Mesodermal cell (in vitro differentiated cells): ENCODE data around the gene SGK1.
A peak's percentile ranks its signal among the peaks of the same experiment; 100 is the strongest.
"Not testable (repeated sequence)": the region's sequence is repeated elsewhere in the genome, so short reads cannot be mapped to it uniquely, and the experiment has no call there.

Experiments used
- H3K27ac ChIP-seq: 2 replicates; pipeline ENCODE4 v1.7.0; 2013; ENCODE audit warnings: mild to moderate bottlenecking, low read depth, low read length, moderate library complexity; ENCODE audit not compliant: severe bottlenecking
- H3K36me3 ChIP-seq: 2 replicates; pipeline ENCODE4 v1.7.1; 2013; ENCODE audit warnings: mild to moderate bottlenecking, low read length, moderate library complexity; ENCODE audit not compliant: control insufficient read depth, insufficient read depth
- H3K4me1 ChIP-seq: one replicate; pipeline ENCODE4 v1.7.1; 2013; ENCODE audit warnings: mild to moderate bottlenecking, low read length; ENCODE audit not compliant: insufficient read depth, control insufficient read depth, poor library complexity, severe bottlenecking
- H3K4me3 ChIP-seq: 2 replicates; pipeline ENCODE4 v1.7.0; 2013; ENCODE audit warnings: low read length, control low read depth, mild to moderate bottlenecking; ENCODE audit not compliant: insufficient read depth, poor library complexity, severe bottlenecking; ENCODE audit errors: extremely low read depth
- H3K9me3 ChIP-seq: 2 replicates; pipeline ENCODE4 v1.7.1; 2013; ENCODE audit warnings: mild to moderate bottlenecking, low read length, moderate library complexity; ENCODE audit not compliant: control insufficient read depth
- WGBS, 2 experiments: methylation state at CpG; one replicate each; pipeline ENCODE4 v1.1.5; 2013; ENCODE audit warnings: missing lambda C conversion rate in 2 of 2; ENCODE audit not compliant: insufficient coverage in 2 of 2; 5-methylcytosine and 5-hydroxymethylcytosine counted together

The SGK1 gene

DNA sequence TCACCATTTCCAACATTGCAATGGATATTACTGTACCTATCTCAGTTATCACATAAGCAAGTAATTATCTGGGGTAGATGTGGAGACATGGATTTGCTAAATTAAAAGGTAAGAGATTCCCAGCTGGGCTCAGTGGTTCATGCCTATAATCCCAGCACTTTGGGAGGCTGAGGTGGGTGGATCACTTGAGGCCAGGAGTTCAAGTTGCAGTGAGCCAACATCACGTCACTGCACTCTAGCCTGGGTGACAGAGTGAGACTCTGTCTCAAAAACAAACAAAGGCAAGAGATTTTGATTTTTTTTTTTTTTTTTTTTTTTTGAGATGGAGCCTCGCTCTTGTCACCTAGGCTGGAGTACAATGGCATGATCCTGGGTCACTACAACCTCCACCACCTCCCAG, 62.6 kb downstream of the SGK1 start:
- H3K4me1 ChIP-seq, H3K4me3 ChIP-seq, H3K36me3 ChIP-seq, H3K9me3 ChIP-seq, H3K27ac ChIP-seq: not testable (repeated sequence)
- WGBS, 2 experiments, result no CpG with 5 or more reads among the region's 2 CpGs

DNA sequence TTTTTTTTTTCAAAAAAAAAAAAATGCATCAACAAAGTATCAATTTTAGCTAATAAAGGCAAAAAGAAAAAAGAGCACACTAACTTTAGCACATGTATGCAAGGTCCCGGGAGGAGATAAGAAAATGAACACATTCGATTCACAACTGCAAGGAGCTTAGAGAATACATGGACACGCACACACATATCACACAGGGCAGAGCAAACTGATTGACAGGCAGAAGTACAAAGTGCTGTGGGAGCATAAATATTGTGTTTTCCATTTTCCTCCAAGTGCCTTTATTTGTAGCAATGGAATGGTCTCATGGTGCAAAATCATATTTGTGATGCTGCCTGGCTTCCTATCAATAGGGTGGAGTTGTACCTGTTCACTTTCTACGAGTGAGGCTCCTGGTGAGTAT, 63.8 kb downstream of the SGK1 start:
- 95% methylated on average over 4 of the region's 4 CpGs; no CpG with 5 or more reads in 1 of the 2 experiments for WGBS, 2 experiments

DNA sequence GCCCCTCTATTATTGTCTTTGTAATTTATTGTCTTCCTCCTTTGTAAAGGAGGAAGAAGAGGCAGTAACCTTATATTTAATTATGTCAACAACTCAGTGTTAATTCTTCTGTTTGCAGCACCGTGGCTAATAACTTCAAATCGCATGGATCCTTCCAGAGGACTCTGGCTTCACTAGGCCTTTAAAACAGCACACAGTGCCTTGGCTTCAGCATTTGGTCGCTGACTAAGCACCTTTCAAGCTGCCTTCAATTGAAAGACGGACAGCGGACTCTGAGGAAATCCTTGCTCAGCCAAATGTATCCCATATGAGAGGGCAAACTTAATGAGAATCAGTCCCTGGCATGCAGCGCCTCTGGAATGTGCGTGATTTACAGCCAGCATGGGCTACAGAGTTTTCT, 64.2 kb downstream of the SGK1 start:
- Histone ChIP-seq H3K27ac (peak overlapping the region; percentile 29), H3K9me3 (no peaks in the 10 kb centered on the region), H3K36me3 (no peaks in the 10 kb centered on the region), H3K4me1 (no peaks in the 10 kb centered on the region), H3K4me3 (no peak overlapping the region)
- 70 to 85% methylated on average over 5 to 7 of the region's 7 CpGs for WGBS, 2 experiments

More for the DNA sequence above, 63.8 kb downstream of the SGK1 start:
- H3K36me3 ChIP-seq, result no peaks in the 10 kb centered on the region
- H3K4me3 ChIP-seq, result no peak overlapping the region
- no peak overlapping the region for H3K27ac ChIP-seq
- H3K9me3 ChIP-seq, result no peaks in the 10 kb centered on the region
- no peaks in the 10 kb centered on the region for H3K4me1 ChIP-seq

DNA sequence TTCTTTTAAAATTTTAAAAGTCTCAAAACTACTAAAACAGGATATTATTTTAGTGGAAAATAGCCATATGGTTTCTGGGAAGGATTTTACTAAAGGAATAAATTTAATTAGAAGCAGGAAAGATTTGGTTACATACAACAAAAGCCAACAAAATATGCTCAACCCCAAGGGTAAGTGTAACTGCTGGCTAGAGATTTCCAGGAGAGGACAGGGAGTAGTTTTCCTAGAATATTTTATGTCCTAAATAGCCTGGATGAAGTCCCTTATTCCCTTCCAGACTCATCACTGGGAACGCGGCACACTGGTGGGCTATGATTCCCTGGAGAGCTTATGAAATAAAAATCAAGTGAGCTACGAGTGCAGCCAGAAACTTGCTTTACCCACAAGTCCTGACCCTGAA, 66.6 kb downstream of the SGK1 start:
- Histone ChIP-seq H3K27ac (no peak overlapping the region), H3K9me3 (no peaks in the 10 kb centered on the region), H3K36me3 (no peaks in the 10 kb centered on the region), H3K4me1 (no peaks in the 10 kb centered on the region), H3K4me3 (no peak overlapping the region)
- no CpG with 5 or more reads among the region's 3 CpGs for WGBS, 2 experiments

DNA sequence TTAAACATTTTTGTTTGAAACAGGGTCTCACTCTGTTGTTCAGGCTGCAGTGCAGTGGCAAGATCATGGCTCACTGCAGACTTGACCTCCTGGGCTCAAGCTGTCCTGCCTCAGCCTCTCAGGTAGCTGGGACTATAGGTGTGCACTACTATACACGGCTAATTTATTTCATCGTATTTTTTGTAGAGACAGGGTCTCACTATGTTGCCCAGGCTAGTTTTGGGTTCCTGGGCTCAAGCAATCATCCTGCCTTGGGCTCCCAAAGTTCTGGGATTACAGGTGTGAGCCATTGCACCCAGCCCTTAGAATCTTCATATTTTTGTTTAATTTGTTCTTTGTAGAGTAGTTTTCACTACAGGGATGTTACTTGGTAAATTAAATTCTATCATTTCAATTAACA, 67.1 kb downstream of the SGK1 start:
- Histone ChIP-seq H3K27ac (no peak overlapping the region), H3K36me3 (no peaks in the 10 kb centered on the region), H3K4me3 (no peak overlapping the region), H3K9me3 (no peaks in the 10 kb centered on the region), H3K4me1 (no peaks in the 10 kb centered on the region)
- 81% methylated on average over 2 of the region's 2 CpGs for WGBS, 2 experiments

DNA sequence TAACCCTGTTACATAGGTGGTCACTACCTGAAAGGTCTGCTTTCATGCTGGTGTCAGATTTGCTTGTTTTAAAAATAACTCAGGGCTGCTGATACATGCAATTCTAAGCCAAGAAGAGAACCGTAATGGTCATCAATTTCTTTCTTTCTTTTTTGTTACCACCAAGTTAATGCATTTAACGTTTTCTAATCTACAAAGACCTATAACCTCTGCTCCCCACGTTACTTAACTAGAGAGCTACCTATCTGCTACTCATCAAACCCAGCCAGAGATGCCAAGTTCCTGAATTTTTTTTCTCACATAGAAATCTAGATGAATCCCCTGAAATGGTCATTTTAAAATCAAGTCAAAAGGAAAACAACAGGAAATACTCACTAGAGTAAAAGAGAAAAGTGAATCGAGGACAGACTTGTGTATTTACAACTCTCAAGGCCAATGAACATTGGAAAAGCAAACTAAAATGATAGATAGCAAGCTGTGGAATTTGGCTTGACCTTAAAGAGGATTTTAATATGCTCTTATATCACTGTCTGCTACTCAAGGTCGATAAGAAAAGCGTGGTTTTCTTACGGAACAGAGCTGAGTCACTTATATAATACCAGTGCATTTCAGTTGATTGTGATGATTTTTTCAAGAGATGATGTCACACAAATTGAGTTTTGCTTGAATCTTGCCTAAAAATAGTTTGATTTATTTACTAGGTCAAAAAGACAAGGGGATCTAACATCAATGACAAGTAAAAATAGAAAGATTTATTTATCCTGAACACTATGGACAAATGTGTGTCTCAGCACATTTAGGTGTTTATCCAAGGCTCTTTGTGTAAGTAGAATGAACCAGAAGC, 67.9 kb downstream of the SGK1 start:
- Histone ChIP-seq H3K27ac (no peak overlapping the region), H3K9me3 (no peaks in the 10 kb centered on the region), H3K4me3 (no peak overlapping the region), H3K4me1 (no peaks in the 10 kb centered on the region), H3K36me3 (no peaks in the 10 kb centered on the region)
- WGBS, 2 experiments, result 86 to 89% methylated on average over 3 to 7 of the region's 7 CpGs

DNA sequence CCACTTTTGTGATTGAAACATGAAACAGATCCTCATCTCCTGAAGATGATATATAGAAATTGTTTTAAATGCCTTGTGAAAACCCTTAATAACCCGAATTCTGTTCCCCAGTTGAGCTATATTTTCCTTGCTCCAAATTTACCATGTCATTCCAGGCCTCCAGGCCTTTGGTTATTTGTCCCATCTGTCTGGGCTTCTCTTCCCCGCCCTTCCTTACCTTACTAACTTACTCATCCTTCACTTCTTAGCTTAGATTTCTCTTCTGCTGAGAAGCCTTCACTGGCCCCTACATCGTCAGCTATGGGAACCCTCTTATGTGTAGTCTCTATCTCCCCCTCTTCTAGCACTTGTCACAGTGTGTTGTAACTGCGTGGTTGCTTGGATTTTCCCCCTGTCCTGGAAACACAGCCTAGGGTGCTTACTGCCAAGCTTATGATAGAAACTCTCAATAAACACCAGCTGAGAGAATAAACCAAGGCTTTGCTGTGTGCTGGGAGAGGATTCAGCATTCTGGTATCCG, 68.6 kb downstream of the SGK1 start:
- no peak overlapping the region for H3K4me3 ChIP-seq
- WGBS, 2 experiments, result 81 to 90% methylated on average over 3 to 4 of the region's 5 CpGs
- H3K4me1 ChIP-seq, result no peaks in the 10 kb centered on the region
- no peaks in the 10 kb centered on the region for H3K36me3 ChIP-seq
- H3K27ac ChIP-seq, result no peak overlapping the region
- H3K9me3 ChIP-seq, result no peaks in the 10 kb centered on the region

DNA sequence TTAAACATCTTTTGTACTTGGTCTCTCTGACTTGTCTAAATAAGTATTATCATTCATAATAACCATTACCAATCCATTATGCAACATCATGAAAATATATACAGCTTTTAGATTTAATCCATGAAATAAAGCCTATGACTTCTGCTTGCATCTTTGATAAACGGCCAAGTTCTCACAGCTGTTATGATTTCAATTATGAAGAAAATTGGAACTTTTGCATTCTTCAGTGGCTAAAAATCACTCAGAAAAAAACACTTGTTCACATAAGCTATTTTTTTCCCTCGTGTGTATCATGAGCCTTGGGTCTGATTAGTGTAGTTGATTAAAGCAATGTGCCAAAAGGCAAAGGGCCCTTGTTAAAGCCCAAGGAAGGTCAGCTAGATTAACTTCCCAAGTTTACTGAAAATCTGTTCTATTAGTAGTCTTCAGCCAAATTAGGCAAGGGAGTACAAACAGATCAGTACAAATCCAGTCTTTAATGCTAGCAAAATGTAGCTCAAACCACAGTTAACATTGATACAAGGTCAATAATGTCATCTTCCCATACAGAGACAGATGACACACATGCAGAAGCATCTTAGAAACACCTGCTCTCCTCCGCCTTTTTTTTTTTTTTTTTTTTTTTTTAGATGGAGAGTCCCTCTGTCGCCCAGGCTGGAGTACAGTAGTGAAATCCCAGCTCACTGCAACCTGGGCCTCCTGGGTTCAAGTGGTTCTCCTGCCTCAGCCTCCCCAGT, 69.9 kb downstream of the SGK1 start:
- no peak overlapping the region for H3K27ac ChIP-seq
- H3K4me1 ChIP-seq, result no peaks in the 10 kb centered on the region
- 100% methylated on average over 1 of the region's 4 CpGs; no CpG with 5 or more reads in 1 of the 2 experiments for WGBS, 2 experiments
- H3K4me3 ChIP-seq, result no peak overlapping the region
- H3K9me3 ChIP-seq, result no peaks in the 10 kb centered on the region
- no peaks in the 10 kb centered on the region for H3K36me3 ChIP-seq

DNA sequence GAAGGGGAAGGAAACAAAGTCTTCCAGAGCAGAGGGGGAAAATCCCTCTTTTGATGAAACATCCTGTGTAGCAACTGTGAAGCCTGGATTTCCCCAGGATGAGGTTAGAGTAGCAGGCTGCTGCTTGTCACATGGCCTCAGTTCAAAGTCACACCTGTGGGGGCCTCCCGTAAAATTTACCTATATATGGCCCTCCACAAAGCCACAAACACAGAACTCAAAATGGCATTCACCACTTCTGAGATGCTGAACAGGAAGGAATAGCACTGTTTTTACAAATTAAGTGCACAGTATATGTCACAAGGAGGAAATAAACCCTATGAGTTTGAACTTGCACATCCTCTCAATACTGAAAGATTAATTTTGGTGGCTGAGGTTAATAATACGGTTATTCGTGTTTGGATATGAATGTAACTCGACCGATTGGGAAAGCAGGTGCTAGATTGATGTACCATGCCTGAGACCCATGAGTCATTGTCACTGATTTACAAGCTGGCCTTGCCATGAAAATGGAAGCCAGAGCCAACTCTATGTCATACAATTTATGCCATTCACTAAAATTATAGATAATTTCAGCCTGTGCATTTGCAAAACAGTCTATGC, 70.6 kb downstream of the SGK1 start:
- Histone ChIP-seq H3K9me3 (no peaks in the 10 kb centered on the region), H3K4me3 (no peak overlapping the region), H3K27ac (no peak overlapping the region), H3K36me3 (no peaks in the 10 kb centered on the region), H3K4me1 (no peaks in the 10 kb centered on the region)
- 95 to 100% methylated on average over 2 to 4 of the region's 5 CpGs for WGBS, 2 experiments

DNA sequence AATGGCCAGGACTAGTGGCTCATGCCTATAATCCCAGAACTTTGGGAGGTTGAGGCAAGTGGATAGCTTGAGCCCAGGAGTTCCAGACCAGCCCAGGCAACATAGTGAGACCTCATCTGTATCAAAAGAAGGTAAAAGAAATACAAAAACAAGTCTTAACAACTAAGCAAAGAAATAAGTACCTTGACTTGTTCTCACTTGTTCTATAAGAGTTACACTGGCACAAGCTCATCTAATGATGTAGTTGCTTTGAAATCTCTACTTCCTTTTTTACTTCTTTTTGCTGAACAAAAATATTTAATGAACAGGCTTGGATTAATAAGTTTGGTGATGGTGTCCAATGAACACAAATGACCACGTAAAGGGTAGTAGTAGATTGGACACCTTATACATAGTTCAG, 72.2 kb downstream of the SGK1 start:
- no CpG with 5 or more reads among the region's 1 CpG for WGBS, 2 experiments
- no peak overlapping the region for H3K4me3 ChIP-seq
- H3K27ac ChIP-seq, result no peak overlapping the region
- H3K36me3 ChIP-seq, result no peaks in the 10 kb centered on the region
- no peaks in the 10 kb centered on the region for H3K4me1 ChIP-seq
- H3K9me3 ChIP-seq, result no peaks in the 10 kb centered on the region
